HG03064 (cell line): ENCODE data around the gene BOD1.
A peak's percentile ranks its signal among the peaks of the same experiment; 100 is the strongest.

Experiments used
- ATAC-seq: cut with Tn5 transposase; IDR thresholded peaks from one replicate; pipeline ENCODE4 v1.9.1; 2021; ENCODE audit warnings: low read depth; ENCODE audit not compliant: unreplicated experiment

The BOD1 gene

DNA sequence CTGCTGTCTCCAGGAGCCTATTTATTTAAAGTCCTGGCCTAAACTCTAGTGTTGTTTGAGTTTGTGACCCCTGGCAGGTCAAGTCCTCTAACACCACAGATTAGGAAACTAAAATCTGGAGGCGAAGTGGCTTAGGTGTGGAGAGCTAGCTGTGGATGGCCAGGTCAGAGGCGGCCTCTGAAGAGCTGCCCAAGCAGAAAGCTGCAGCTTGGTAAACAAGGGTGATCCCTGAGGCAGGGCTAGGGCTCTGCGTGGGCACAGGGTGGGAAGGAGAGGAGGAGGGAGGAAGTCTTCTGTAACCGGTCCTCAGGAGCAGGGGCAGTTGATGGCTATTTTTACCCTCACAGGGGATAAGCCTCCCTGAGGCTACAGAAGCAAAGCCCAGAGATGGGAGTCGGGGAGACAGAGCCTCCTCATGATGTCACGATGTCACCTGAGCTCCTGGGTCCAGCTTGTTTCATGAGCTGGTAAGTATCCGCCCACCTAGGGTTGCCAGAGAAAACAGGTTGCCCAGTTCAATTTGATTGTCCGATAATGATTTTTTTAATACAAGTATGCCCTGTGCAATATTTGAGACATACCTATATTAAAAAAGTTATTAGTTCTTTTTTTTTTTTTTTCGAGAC, 25.9 kb upstream of the BOD1 start:
- ATAC-seq, result no peak

DNA sequence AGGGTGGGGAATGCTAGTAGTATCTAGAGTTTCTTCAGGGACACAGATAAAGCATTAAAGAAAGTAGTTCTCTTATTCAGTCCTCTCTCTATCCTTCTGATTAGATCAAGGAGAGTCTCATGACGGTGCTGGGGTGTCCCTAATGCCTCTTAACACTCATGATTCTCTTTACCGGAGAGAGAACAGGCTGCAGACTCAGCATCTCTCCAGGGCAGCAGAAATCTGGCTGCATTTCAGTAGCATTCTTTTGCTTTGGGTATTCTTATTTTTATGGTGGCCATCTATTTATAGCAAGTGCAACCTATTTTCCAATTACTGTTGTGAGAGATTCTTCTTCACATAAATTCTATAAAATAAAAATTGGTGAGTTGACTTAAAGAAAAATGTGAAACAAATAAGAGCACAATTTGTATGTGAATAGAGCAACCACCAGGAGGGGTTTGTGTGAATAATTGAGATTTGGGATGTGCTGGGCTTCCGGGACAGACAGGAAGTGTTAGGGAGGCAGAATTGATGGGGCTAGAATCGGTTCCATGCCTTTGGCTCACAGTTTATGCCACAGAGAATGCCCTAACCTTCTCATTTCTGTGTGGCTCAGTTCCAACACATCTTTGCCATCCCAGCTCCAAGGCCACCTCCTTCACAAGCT, 23.8 kb upstream of the BOD1 start:
- ATAC-seq, result no peak

DNA sequence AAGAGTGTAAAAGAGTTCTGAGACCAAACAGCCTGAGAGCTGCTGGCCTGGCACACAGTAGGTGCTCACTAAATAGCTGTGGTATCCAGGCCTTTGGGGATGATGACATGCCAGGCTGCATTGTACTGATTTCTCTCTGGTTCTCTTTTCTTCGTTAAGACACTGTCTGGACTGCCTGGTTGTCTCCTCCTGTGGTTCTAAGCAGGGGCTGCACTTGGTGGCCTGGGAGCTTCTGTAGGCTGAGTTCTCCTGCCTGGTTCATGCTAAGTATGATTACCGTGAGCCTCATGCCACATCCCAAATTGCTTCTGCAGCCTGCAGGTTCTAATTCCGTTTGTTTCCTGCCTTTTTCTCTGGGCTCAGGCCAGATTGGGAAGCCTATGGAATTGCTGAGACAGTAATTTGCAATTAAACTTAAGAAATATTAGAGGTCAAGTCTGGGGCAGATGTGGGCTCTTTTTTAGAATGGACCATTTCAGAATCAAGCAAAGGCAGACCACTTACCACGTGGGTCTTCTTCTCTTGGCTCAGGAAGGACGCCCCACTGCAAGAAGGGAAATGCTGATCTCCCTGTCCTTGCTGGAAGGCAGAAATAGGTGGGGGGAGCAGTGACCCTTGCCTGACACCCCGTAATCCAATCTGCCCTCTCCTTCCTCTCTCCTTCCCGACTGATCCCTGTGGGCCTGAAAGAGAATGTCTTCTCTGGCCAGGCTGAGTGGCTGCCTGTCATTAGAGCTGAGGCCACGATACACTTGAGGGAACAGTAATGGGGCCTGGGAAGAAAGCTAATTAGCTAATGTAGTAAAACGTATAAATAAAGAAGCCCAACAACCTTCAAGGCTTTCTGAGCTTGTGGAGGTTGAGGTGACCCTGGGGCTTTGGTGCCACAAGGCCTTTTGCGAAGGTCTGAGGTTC, 21.9 kb upstream of the BOD1 start:
- ATAC-seq, result no peak

DNA sequence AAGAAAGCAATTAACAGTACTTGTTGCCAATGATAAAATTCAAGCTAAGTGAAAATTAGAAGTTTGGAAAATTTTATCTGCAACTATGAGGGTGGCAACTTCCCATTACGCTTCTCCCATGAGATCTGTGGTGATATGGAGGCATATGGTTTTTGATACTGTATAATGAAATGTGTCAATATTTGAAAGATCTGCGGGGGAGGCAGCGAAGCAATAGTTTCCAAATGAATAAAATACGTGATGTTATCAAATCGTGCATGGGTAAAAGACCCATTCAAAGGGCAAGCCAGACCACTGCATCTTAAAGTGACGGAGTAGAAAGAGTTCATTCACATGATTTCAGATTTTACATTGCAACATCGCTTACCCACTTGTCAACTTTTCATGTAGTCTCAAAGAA, 20.9 kb upstream of the BOD1 start:
- ATAC-seq, result no peak

DNA sequence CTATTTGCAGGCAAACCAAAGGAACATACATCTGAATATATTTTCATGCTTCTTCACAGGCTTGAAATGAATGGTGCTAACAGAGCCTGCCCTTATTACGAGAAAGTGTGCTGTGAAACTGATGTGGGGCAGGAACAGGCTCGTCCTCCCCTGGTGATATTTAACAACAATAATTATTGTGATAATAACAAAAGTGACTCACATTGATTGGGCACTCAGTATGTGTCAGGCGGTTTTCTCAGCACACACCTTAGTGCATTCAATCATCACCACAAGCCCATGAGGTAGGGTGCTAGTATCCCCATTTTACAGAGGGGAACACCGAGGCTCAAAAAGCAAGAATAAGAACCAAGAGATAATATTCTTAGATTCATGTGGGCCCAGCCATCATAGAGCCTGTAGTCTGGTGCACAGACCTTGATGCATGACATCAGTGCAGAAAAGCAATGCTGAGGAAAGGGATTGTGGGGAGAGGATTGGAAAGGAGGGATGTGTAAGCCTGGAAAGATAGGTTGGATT, 18.1 kb upstream of the BOD1 start:
- ATAC-seq, result no peak

DNA sequence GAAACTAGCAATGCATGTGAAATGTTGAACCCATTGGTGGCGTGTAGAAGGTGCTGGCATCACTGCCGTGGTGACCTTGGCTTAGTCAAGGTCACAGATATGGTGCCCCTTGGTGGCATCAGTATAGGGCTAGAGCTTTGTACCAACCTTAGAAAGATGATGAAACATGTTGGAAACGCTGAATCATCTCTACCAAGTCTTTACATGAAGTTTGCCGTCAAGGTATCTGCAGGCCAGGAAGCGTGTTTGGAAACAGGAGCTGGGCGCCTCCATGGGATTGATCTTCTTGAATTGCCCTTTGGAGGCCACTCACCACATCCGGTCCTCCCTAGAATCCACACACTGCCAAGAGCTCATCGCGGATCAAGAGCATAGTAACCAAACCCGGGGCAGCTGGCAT, 16.9 kb upstream of the BOD1 start:
- no peak for ATAC-seq

DNA sequence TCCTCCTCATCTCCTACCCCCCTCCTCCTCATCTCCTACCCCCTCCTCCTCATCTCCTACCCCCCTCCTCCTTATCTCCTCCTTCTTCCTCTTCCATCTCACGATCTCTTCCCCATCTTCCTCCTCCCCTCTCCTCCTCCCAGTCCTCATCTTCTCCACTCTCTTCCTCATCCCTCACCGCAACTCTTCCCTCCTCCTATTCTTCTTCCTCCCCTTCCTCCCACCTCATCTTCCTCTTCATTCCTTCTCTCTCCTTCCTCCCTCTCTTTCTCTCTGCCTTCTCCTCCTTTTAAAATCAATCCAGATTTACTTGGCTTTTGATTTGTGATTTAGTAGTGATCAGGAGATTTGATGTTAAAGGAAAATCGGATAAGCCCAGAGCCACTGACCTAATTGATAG, 15.0 kb upstream of the BOD1 start:
- ATAC-seq, result no peak

DNA sequence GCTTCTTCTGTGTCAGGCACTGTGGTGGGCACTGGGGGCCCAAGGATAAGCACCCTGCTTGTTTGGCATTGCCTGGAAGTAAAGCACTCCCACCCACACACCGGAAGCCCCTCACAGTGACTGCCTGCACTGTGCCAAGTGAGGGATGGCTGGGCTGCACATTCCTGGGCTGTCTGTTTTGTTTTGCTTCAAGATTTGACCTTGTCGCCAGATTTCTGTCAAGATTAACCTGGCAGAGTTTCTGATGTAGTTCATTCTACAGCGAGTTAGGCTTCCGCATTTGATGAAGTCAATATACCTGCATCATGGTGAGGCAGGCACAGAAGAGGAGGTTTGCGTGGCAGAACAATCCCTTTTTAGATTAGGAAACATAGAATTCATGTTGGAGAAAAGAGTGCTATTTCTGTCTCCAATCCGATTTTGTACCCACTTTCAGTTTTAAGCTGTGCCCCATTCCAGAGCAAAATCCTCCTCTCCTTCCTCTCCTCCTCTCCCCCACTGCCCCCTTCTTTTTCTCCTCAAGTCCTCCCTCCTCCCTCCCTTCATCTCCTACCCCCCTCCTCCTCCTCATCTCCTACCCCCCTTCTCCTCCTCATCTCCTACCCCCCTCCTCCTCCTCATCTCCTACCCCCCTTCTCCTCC, 14.4 kb upstream of the BOD1 start:
- ATAC-seq, result no peak

DNA sequence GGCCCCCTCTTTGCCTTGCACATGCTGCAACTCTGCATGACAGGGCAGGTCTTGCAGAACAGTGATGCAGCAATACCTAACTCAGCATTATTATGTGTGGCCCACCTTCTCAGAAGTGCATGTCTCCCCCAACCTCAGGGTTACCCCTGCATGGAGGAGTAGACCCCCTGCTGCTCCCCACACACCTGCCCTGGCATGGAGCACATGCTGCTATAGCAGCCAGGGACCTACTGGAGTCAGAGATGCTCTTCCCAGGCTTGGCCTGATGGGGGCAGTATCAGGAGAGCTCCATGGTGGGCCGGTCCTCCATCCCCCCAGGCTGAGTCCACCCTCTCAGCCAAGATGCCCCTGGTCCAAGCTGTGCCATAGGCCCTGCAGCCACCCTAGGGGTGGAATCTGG, 13.2 kb upstream of the BOD1 start:
- ATAC-seq, result no peak

DNA sequence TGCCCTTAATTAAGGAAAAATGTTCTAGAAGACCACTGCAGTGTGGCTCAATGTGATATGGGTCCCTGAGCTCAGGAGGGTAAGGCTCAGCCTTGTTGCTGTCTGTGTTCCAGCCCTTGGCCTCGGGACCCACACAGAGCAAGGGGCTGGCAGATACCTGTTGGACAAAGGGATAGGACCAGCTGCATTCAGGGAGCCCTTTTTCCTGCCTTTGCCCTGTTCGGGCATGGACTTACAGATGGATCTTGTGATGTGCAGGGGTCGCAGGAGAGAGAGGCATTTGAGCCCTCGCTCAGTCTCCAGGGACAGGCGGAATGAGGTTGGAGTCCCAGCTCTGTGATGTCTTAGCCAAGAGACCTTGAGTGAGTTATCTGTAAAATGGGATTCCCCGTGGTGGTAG, 12.1 kb upstream of the BOD1 start:
- no peak for ATAC-seq

DNA sequence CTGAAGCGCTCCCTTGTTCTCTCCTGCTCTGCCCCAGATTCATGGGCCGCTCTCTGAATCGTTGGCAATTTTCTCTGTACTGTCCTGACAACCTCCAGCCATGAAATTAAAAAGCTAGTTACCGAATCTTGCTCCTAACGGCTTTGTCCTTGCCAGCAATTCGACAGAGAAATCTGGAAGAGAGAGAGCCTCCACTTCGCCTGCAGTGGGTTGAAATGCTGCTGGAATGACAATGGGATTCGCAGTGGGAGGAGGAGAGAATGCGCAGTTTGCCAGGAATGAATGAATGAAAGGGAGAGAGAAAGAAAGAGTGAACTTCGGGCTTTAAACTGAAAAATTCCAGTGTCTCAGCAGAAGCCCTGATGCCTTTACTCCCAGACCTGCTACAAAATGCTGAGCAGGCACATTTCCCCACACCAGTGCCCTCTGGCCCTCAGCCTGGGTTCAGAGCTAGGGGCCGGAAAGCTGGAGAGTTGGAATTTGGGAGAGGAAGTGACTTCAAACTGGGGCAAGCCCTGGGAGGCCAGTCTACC, 11.5 kb upstream of the BOD1 start:
- ATAC-seq, result no peak

DNA sequence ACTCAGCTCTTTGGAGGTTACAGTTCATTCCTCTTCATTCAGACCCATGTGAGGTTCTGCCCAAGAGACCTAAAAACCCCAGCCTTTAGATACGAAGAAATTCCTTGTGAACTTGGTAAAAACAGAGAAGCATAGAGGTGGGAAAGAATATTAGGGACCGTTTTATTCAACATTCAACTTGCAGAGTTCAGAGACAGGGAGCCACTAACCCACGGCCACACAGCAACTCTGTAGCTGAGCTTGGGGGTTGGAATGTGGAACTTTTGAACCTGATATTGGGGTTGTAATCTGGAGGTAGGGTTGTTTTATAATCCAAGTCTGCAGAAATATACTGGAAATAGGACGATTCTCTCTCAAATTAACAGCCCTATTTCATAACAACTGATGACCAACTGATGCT, 10.8 kb upstream of the BOD1 start:
- no peak for ATAC-seq

DNA sequence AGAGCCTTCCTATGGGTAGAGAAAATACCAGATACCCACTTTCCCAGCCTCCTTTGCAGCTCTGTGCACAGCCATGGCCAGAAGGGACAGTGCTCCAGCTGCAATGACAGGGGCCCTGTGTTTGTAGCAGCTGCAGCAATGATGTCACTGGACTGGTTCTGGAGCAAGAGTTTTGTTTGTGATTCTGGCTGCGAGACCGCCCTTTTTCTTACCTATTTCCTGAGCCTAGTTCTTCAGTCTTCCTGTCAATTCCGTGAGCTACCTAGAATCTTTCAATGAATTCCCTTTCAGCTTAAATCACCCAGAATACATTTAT, 10.0 kb upstream of the BOD1 start:
- no peak for ATAC-seq

DNA sequence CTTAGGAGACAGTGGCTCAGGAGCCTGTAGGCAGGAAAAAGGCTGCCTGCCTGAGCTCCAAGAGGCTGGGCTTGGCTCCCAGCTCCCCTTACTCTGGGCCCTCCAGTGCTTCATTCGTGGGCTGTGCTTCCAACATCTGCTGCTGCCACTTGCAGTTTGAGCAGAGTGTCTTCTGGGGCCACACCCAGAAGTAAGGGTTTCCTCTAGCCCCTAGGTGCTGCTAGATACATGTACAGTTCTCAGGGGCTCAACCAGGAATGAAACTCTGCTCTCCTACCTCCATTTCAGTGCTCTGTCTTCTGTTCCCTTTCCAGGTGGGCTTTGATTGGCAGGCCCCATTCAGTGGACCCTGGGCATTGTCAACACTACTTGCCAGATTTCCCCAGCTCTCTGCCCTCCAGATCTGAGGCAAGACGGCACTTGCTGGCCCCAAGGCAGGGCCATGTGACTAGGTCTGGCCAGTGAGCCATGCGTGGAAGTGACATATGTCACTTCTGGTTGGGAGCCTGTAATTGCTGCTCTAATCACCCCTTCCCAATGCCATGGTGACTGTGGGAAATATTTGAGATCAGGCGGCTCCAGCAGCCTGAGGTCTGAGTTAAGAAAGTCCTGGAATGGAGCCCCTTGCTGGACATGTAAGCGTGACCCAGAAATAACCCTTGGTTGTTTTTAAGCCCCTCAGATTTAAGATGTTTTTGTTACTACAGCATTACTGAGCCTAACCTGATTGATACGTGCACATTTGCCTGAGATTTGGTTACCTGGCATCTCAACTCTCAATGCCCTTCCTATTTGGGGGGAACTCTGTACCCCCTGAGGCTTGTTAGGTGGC, 9.4 kb upstream of the BOD1 start:
- ATAC-seq, result peak; percentile 60

DNA sequence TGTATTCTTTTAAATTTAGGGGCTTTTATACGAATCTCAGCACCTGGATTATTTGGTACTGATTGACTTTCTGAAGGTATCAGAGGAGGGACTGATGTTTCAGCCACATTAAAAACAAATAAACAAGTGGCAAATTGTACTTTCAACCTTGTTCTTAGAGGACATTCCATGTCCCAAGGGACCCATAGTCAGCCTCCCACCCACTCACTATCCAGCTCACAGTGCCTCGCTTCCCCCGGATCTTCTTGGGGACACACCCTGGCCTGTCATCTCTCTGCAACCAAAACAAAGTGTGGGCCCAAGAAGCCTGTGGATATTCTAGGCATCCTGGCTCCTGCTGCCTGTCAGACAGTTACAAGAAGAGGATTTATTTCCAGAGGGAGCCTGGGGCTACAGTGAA, 8.8 kb upstream of the BOD1 start:
- no peak for ATAC-seq

DNA sequence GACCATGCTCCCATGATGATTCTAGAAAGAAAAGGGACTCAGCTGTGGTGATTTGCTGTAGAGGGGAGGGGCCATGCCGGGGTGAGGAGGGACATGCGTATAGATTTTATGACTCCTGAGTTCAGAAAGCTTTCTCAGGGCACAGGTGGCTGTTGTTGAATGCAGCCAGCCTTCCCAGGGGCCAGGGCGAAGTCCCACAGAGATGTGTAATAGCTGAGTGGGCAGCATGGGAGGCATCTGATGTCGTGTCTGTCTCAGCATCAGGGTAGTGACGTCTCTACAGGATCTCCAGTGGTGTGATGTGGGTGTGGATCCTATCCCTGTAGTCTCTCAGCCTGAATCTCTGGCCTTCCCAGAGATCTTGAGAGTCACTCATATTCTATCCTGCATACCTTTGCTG, 7.8 kb upstream of the BOD1 start:
- no peak for ATAC-seq

DNA sequence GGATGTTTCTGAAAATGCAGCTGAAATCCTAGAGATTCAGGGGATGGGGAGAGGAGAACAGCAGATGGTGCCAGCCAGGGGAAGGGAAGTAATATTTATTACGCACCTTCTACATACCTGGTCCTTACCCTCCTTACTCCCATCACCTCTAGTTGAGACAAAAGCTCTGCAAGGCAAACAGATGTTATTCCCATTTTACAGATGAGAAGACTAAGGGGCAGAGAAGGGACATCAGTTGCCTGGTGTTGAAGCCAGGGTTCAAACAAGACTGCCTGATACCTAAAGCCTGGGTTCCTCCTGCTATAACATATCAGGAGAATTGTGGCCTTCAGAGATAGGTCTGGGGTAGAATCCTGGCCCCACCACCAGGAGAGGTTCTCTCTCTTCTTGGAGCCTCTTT, 7.3 kb upstream of the BOD1 start:
- ATAC-seq, result no peak

DNA sequence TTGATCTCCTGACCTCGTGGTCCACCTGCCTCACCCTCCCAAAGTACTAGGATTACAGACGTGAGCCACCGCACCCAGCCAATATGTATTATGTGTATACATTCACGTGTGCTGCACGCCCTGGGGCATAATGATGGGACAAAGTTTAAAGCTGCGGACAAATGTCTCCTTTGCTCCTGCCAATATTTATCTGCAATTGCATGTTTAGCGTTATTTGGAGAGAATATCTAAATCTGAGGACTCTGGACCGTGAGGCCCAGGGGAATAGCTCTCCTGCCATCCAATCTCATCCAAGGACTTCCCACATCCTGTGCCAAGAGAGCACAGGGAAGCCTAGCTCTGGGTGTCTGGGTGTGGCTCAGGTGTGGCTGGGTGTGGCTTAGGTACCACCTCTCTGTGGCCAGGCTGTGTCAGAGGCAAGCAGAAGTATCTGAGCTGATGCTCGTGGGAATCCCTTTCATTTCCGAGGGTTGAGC, 6.9 kb upstream of the BOD1 start:
- ATAC-seq, result no peak

DNA sequence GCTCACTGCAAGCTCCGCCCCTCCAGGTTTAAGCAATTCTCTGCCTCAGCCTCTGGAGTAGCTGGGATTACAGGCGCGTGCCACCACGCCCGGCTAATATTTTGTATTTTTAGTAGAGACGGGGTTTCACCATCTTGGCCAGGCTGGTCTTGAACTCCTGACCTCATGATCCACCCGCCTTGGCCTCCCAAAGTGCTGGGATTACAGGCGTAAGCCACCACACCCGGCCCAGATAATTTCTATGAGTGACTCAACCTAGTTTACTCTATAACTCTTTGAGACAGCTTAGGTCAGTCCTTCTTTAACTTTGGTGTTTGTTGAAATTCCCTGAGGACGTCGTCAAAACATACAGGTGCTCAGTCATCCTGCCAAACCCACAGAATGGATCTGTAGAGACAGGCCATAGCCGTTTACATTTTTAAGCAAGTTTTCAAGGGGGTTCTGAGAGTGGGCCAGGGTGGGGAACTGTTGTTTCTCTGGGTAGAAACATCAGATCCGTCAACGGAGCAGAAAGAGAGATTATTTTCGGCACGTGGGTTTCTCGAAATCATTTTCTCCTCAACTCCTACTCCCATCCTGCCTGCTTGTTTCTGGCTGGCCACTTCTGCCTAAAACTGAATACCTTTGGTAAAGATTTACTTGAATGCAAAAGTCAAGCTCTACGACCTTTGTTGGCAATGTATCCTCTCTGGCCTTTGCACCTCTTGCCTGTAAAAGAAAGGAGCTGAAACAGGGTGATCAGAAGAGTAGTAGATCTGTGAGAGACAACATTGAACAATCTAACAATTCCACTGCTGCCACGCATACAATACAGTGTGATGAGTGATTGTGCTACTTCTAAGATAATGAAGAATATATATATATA, 6.0 kb upstream of the BOD1 start:
- no peak for ATAC-seq
